Brain microvascular endothelial cell (primary cell): ENCODE results near the gene CCDC136.

Experiments
- DNase-seq: peaks from one replicate; pipeline ENCODE4 v3.0.0-alpha.2; 2020
- H3K27ac ChIP-seq: fragments of 250-450 bp; sonication (Bioruptor Pico); 2 replicates; pipeline ENCODE4 v1.5.1; 2020; ENCODE audit warnings: mild to moderate bottlenecking, moderate library complexity
- H3K27me3 ChIP-seq: fragments of 250-450 bp; sonication (Bioruptor Pico); replicated peaks from 2 replicates; pipeline ENCODE4 v1.5.1; 2020; ENCODE audit warnings: mild to moderate bottlenecking
- H3K36me3 ChIP-seq: fragments of 250-450 bp; sonication (Bioruptor Pico); replicated peaks from 2 replicates; pipeline ENCODE4 v1.5.1; 2020; ENCODE audit warnings: mild to moderate bottlenecking
- H3K4me3 ChIP-seq: 2 replicates; pipeline ENCODE4 v1.5.1; 2011; ENCODE audit warnings: low read depth, mild to moderate bottlenecking, control low read depth, low read length, moderate library complexity
- in situ Hi-C: cut with HindIII; loops from 2 replicates; pipeline ENCODE4 v1.10.0; 2017; ENCODE audit warnings: low sequenced_read_pairs, low pct_ligation_motif_present
- TF ChIP-seq, protein P1 (sequence below): IDR thresholded peaks from 2 replicates; pipeline ENCODE4 v1.5.1; 2011; ENCODE audit warnings: low read depth, mild to moderate bottlenecking, moderate library complexity, low read length, control low read depth, inconsistent platforms; ENCODE audit errors: missing control alignments

CCDC136 gene

GRCh38 chr7:128773604-128774003, 18.2 kb upstream of the CCDC136 start:
- in situ Hi-C loops: no loop called here
- H3K27ac ChIP-seq: no peak overlapping the region
- DNase-seq: no peak
- H3K4me3 ChIP-seq: no peak overlapping the region
- peaks cover 61% of the 10 kb centered on the region for H3K36me3 ChIP-seq
- no peaks in the 10 kb centered on the region for H3K27me3 ChIP-seq
- TF ChIP-seq, protein P1, sequence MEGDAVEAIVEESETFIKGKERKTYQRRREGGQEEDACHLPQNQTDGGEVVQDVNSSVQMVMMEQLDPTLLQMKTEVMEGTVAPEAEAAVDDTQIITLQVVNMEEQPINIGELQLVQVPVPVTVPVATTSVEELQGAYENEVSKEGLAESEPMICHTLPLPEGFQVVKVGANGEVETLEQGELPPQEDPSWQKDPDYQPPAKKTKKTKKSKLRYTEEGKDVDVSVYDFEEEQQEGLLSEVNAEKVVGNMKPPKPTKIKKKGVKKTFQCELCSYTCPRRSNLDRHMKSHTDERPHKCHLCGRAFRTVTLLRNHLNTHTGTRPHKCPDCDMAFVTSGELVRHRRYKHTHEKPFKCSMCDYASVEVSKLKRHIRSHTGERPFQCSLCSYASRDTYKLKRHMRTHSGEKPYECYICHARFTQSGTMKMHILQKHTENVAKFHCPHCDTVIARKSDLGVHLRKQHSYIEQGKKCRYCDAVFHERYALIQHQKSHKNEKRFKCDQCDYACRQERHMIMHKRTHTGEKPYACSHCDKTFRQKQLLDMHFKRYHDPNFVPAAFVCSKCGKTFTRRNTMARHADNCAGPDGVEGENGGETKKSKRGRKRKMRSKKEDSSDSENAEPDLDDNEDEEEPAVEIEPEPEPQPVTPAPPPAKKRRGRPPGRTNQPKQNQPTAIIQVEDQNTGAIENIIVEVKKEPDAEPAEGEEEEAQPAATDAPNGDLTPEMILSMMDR: no peak

- Histone ChIP-seq H3K4me3 (no peak overlapping the region), H3K36me3 (peaks cover 57% of the 10 kb centered on the region), H3K27me3 (no peaks in the 10 kb centered on the region), H3K27ac (no peak overlapping the region)
- no peak for DNase-seq
- TF ChIP-seq, protein P1: no peak
- in situ Hi-C loops: no loop called here
Measured at GRCh38 chr7:128774029-128774689, 17.6 kb upstream of the CCDC136 start.

DNA sequence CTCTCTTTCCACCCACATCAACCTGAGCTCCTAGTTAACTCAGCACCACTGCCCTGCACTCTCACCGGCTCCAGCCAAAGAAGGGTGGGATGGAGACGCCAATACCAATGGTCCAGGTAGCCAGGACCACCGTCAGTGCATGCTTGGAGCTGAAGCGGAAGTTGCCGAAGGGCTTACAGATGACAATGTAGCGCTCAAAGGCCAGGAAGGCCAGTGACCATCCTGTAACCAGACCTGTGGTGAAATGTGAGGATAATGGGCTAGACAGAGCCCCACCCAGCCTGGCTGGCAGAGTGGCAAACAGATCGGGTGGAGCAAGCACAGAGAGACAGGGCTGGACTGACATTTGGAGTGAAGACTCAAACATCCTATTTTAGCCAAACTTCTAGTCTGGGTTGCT, 16.8 kb upstream of the CCDC136 start:
- TF ChIP-seq, protein P1: no peak
- no peak overlapping the region for H3K4me3 ChIP-seq
- H3K36me3 ChIP-seq: peaks cover 49% of the 10 kb centered on the region
- DNase-seq: no peak
- no peaks in the 10 kb centered on the region for H3K27me3 ChIP-seq
- in situ Hi-C loops: no loop called here
- no peak overlapping the region for H3K27ac ChIP-seq

- H3K36me3 ChIP-seq: peaks cover 39% of the 10 kb centered on the region
- H3K27ac ChIP-seq: no peak within 1 kb of the TSS
- TF ChIP-seq, protein P1: no peak
- no peak for DNase-seq
- in situ Hi-C loops: no loop called here
- no peak within 1 kb of the TSS for H3K4me3 ChIP-seq
- no peaks in the 10 kb centered on the region for H3K27me3 ChIP-seq
Measured at GRCh38 chr7:128775744-128776474, 15.9 kb upstream of the CCDC136 start, which contains the start of gene OPN1SW. OPN1SW (minus strand) TSS chr7:128775794; CDS start chr7:128775781, 13 bp downstream.

DNA sequence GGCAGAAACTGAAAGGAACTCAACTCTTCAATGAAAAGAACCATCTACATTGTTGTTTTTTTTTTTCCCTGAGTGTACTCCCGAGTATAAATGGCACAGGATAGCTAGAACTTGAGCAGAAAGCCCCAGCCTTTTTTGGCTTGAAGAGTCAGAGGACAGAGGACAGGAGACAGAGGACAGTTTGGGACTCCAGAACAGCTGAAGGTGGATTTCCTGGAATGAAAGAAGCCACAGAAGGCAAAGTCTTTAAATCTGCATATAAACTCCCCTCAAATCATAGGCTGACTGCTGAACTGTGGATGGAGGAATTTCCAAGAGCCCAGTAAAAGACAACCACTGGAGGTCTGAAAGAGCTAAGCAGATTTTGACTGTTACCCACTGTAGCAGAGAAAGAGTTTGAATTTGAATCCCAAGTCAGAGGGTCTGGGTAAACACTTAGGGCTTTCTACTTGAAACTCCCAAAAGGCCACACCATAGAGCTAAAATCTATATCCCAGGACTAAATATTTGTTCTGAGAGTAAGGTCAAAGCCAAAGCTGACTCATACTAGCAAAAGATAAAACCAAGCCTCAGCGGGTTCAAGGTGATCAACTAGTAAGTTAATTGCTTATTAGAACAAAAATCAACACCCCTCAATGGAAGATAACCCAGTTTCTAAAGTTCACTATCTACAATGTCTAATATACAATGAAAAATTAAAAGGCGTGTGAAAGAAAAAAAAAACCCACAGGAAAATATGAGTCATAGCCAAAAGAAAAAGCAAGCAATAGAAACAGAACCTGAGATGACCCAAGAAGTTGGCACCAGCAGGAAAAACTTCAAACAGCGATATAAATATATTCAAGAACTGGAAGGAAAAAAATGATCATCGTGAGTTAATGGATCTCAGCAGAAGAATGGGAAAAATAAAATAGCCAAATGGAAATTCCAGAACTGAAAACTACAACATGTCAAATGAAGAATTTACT, 14.3 kb upstream of the CCDC136 start:
- peaks cover 25% of the 10 kb centered on the region for H3K36me3 ChIP-seq
- H3K4me3 ChIP-seq: no peak overlapping the region
- TF ChIP-seq, protein P1: no peak
- no peak overlapping the region for H3K27ac ChIP-seq
- no peak for DNase-seq
- in situ Hi-C loops: no loop called here
- no peaks in the 10 kb centered on the region for H3K27me3 ChIP-seq
